Endothelial cell of hepatic sinusoid (primary cell): Measurements from ENCODE around the gene ADAP1.

ENCODE experiments used
- in situ Hi-C: cut with HindIII; loops from 2 replicates; pipeline ENCODE4 v1.10.0; 2017; ENCODE audit warnings: low sequenced_read_pairs

ADAP1 gene

GRCh38 chr7:988963-989529 lies 34.6 kb upstream of the ADAP1 start:
- in situ Hi-C loops = no loop called here

- in situ Hi-C loops = no loop called here
Measured at GRCh38 chr7:988426-988911, 34.0 kb upstream of the ADAP1 start.

- in situ Hi-C loops = no loop called here
Measured at GRCh38 chr7:987909-988308, 33.4 kb upstream of the ADAP1 start.

- in situ Hi-C loops = no loop called here
Measured at GRCh38 chr7:986766-987751, 32.6 kb upstream of the ADAP1 start.

GRCh38 chr7:985915-986741 lies 31.6 kb upstream of the ADAP1 start:
- in situ Hi-C loops = no loop called here

GRCh38 chr7:985127-985416 lies 30.6 kb upstream of the ADAP1 start:
- in situ Hi-C loops = no loop called here

GRCh38 chr7:984361-985126 lies 30.1 kb upstream of the ADAP1 start:
- in situ Hi-C loops = no loop called here

GRCh38 chr7:983616-984071 lies 29.2 kb upstream of the ADAP1 start:
- in situ Hi-C loops = no loop called here

- in situ Hi-C loops = no loop called here
Measured at GRCh38 chr7:983004-983615, 28.6 kb upstream of the ADAP1 start, which contains the start of gene CYP2W1. Gene CYP2W1 (plus strand): TSS chr7:983181. CDS start chr7:983212, 31 bp downstream.

- in situ Hi-C loops = no loop called here
Measured at GRCh38 chr7:982511-983003, 28.1 kb upstream of the ADAP1 start.

- in situ Hi-C loops = no loop called here
Measured at GRCh38 chr7:981793-982510, 27.5 kb upstream of the ADAP1 start.

GRCh38 chr7:979886-980571 lies 25.5 kb upstream of the ADAP1 start:
- in situ Hi-C loops = no loop called here

GRCh38 chr7:979151-979550 lies 24.7 kb upstream of the ADAP1 start:
- in situ Hi-C loops = no loop called here

GRCh38 chr7:978416-979091 lies 24.1 kb upstream of the ADAP1 start:
- in situ Hi-C loops = no loop called here

- in situ Hi-C loops = no loop called here
Measured at GRCh38 chr7:978049-978346, 23.5 kb upstream of the ADAP1 start.

- in situ Hi-C loops = no loop called here
Measured at GRCh38 chr7:977326-978048, 23.0 kb upstream of the ADAP1 start.

GRCh38 chr7:976901-977325 lies 22.4 kb upstream of the ADAP1 start:
- in situ Hi-C loops = no loop called here
